ENCODE measurements around the gene LIN28B.

Gene LIN28B

GRCh38 chr6:105015482-105015881 is 58.6 kb downstream of the LIN28B start:
- no peaks in the 10 kb centered on the region for H3K79me2 ChIP-seq (ENCODE audit: control insufficient read depth, low read length)
- no peaks in the 10 kb centered on the region for H4K20me1 ChIP-seq (ENCODE audit: control insufficient read depth, insufficient read depth, low read depth, low read length)
- H3K4me2 ChIP-seq (ENCODE audit: low read length): no peak overlapping the region

GRCh38 chr6:105019285-105019684 is 62.4 kb downstream of the LIN28B start:
- no peak overlapping the region for H3K27ac ChIP-seq (ENCODE audit: low read depth, low read length)
- H4K20me1 ChIP-seq (ENCODE audit: control insufficient read depth, insufficient read depth, low read depth, low read length): no peaks in the 10 kb centered on the region
- H3K27me3 ChIP-seq (ENCODE audit: control insufficient read depth, low read length): no peaks in the 10 kb centered on the region
- H3F3A ChIP-seq (ENCODE audit: control insufficient read depth, insufficient read depth): no peaks in the 10 kb centered on the region
- no peaks in the 10 kb centered on the region for H3K36me3 ChIP-seq (ENCODE audit: control insufficient read depth, low read length)
- H3K9me2 ChIP-seq (replicated peaks; ENCODE audit: control insufficient read depth, low read length): no peaks in the 10 kb centered on the region
- H3K4me1 ChIP-seq (ENCODE audit: control insufficient read depth, low read length): no peaks in the 10 kb centered on the region
- H3K9me3 ChIP-seq (ENCODE audit: control insufficient read depth, insufficient read depth, low read length): no peaks in the 10 kb centered on the region
- H3K4me3 ChIP-seq (ENCODE audit: low read length): no peak overlapping the region
- TF ChIP-seq CTCF (IDR thresholded peaks at IDR 0.05; ENCODE audit: low read depth, low read length, poor library complexity, severe bottlenecking) (no peak), EZH2phosphoT487 (IDR thresholded peaks at IDR 0.05; ENCODE audit: borderline replicate concordance, low read length) (no peak)
- no peak overlapping the region for H3K4me2 ChIP-seq (ENCODE audit: low read length)
- H3K79me2 ChIP-seq (ENCODE audit: control insufficient read depth, low read length): no peaks in the 10 kb centered on the region

More at GRCh38 chr6:105015482-105015881, 58.6 kb downstream of the LIN28B start:
- Histone ChIP-seq H3K27ac (ENCODE audit: low read depth, low read length) (no peak overlapping the region), H3K36me3 (ENCODE audit: control insufficient read depth, low read length) (no peaks in the 10 kb centered on the region), H3K27me3 (ENCODE audit: control insufficient read depth, low read length) (no peaks in the 10 kb centered on the region), H3K9me3 (ENCODE audit: control insufficient read depth, insufficient read depth, low read length) (no peaks in the 10 kb centered on the region), H3F3A (ENCODE audit: control insufficient read depth, insufficient read depth) (no peaks in the 10 kb centered on the region), H3K4me1 (ENCODE audit: control insufficient read depth, low read length) (no peaks in the 10 kb centered on the region), H3K4me3 (ENCODE audit: low read length) (no peak overlapping the region), H3K9me2 (replicated peaks; ENCODE audit: control insufficient read depth, low read length) (no peaks in the 10 kb centered on the region)
- TF ChIP-seq EZH2phosphoT487 (IDR thresholded peaks at IDR 0.05; ENCODE audit: borderline replicate concordance, low read length) (no peak), CTCF (IDR thresholded peaks at IDR 0.05; ENCODE audit: low read depth, low read length, poor library complexity, severe bottlenecking) (no peak)

- no peak overlapping the region for H3K4me3 ChIP-seq (ENCODE audit: low read length)
- H3K27me3 ChIP-seq (ENCODE audit: control insufficient read depth, low read length): no peaks in the 10 kb centered on the region
- no peaks in the 10 kb centered on the region for H3K36me3 ChIP-seq (ENCODE audit: control insufficient read depth, low read length)
- H3F3A ChIP-seq (ENCODE audit: control insufficient read depth, insufficient read depth): no peaks in the 10 kb centered on the region
- no peaks in the 10 kb centered on the region for H3K4me1 ChIP-seq (ENCODE audit: control insufficient read depth, low read length)
- TF ChIP-seq CTCF (IDR thresholded peaks at IDR 0.05; ENCODE audit: low read depth, low read length, poor library complexity, severe bottlenecking) (no peak), EZH2phosphoT487 (IDR thresholded peaks at IDR 0.05; ENCODE audit: borderline replicate concordance, low read length) (no peak)
- H3K27ac ChIP-seq (ENCODE audit: low read depth, low read length): no peak overlapping the region
- no peaks in the 10 kb centered on the region for H3K9me3 ChIP-seq (ENCODE audit: control insufficient read depth, insufficient read depth, low read length)
- H3K9me2 ChIP-seq (replicated peaks; ENCODE audit: control insufficient read depth, low read length): no peaks in the 10 kb centered on the region
- no peaks in the 10 kb centered on the region for H4K20me1 ChIP-seq (ENCODE audit: control insufficient read depth, insufficient read depth, low read depth, low read length)
- H3K79me2 ChIP-seq (ENCODE audit: control insufficient read depth, low read length): no peaks in the 10 kb centered on the region
- H3K4me2 ChIP-seq (ENCODE audit: low read length): no peak overlapping the region
Observed at GRCh38 chr6:105021399-105021798, 64.5 kb downstream of the LIN28B start.

GRCh38 chr6:105022416-105022815 is 65.5 kb downstream of the LIN28B start:
- no peaks in the 10 kb centered on the region for H4K20me1 ChIP-seq (ENCODE audit: control insufficient read depth, insufficient read depth, low read depth, low read length)
- no peaks in the 10 kb centered on the region for H3K9me2 ChIP-seq (replicated peaks; ENCODE audit: control insufficient read depth, low read length)
- no peak overlapping the region for H3K4me3 ChIP-seq (ENCODE audit: low read length)
- H3F3A ChIP-seq (ENCODE audit: control insufficient read depth, insufficient read depth): no peaks in the 10 kb centered on the region
- no peak overlapping the region for H3K27ac ChIP-seq (ENCODE audit: low read depth, low read length)
- no peak overlapping the region for H3K4me2 ChIP-seq (ENCODE audit: low read length)
- TF ChIP-seq EZH2phosphoT487 (IDR thresholded peaks at IDR 0.05; ENCODE audit: borderline replicate concordance, low read length) (no peak), CTCF (IDR thresholded peaks at IDR 0.05; ENCODE audit: low read depth, low read length, poor library complexity, severe bottlenecking) (no peak)
- no peaks in the 10 kb centered on the region for H3K4me1 ChIP-seq (ENCODE audit: control insufficient read depth, low read length)
- no peaks in the 10 kb centered on the region for H3K9me3 ChIP-seq (ENCODE audit: control insufficient read depth, insufficient read depth, low read length)
- no peaks in the 10 kb centered on the region for H3K36me3 ChIP-seq (ENCODE audit: control insufficient read depth, low read length)
- H3K27me3 ChIP-seq (ENCODE audit: control insufficient read depth, low read length): no peaks in the 10 kb centered on the region
- H3K79me2 ChIP-seq (ENCODE audit: control insufficient read depth, low read length): no peaks in the 10 kb centered on the region
